NCI-H2081 treated with DMSO at 0.1 percent for 48 hours (cell line): ENCODE results near the gene PCBP3.
"Not testable (repeated sequence)": the region's sequence is repeated elsewhere in the genome, so short reads cannot be mapped to it uniquely, and the experiment has no call there.

Experiments used
- DNase-seq: peaks from one replicate; lab custom pipeline; 2025; lab: John Stamatoyannopoulos, UW

Gene PCBP3

DNA sequence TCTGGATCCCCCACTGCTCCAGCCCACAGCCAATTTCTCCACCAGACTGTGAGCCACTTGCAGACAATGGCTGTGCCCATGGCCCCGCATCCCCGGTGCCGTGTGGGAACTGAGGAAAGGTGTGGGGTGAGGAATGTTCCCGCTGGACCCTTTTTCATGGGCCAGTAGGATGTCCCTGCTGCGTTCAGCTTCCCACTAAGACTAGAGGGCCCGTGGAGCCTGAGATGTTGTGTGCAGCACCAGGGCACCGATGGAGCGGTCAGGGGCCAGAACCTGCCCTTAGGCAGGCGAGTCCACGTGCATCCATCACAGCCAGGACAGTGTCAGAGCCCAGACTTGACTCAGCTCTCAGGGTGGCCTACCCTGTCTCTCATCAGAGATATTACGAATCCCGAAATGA is 232.4 kb downstream of the PCBP3 start:
- no peak for DNase-seq

DNA sequence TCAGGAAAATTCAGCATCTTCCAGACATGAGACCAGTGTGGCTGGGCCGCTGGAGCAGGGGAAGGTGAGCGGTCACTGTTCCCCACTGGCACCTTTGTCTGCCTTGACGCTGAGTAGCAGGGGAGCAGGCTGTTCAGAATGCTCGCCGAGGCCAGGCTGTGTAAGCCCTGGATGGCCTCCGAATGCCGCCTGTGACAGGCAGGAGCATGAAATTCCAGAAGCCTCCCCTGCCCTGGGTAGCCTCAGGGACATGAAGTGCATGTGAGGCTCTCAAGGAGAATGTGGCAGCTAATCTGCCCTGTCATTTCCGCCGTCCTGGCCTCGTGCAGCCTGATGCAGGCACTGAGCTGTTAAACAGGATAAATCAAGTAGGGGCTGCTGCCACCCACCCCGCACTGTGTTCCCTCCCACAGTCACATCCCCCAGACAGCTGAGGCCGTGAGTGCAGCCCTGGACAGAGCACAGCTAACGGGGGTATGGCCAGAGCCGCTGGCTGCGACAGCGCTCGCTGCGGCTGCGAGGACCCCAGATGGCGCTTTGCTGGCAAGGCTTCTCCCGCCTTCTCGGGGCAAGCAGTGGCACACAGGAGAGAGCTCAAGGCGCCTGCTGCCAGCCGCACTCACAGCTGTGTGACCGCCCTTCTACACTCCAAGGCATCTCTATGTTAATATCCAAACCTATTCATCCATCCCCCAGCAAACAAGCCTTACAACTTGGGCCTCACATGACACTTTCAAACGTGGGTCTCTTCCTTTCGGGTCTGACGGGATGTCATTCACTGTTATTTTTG is 233.1 kb downstream of the PCBP3 start:
- DNase-seq = no peak

DNA sequence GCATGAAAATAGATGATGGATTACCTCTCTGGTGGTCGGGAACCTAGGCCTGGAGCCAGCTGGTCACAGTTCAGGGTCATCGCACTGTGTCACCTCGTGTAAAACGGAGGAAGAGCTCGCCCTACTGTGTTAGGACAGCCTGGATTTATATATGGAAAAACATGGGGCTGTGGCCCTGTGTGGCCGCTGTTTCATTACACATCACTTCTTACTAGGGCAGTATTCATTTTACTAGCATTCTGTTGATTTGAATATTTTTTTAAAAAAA is 233.6 kb downstream of the PCBP3 start:
- DNase-seq = no peak

DNA sequence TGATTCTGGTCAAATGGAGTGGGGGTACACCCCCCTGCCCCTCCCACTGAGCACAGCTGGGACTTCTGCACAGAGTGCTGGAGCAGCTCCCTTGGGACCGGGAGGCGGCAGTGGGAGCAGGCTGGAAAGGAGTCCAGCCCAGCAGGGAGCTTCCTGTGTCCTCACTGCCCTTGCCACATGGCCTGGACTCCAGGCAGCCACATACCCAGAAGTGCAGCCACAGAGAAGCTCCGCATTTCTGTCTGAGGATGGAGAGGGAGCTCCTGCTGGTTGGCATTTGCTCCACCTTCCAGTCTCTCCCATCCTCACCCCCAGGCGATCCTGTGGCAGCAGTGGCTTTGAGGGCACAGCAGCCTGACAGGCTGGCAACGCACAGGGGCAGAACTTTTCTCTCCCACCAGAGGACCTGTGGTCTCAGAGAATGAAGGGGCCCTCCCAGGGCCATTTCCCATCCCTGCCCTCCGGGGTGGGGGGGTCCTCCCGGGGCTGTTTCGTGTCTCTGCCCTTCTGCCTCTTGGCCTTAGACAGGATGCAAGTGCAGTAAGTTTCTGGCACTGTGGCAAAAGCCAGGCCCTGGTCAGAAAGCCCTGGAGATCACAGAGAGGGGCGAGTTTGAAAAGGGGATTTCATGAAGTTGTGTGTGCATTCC is 234.4 kb downstream of the PCBP3 start:
- DNase-seq = no peak

DNA sequence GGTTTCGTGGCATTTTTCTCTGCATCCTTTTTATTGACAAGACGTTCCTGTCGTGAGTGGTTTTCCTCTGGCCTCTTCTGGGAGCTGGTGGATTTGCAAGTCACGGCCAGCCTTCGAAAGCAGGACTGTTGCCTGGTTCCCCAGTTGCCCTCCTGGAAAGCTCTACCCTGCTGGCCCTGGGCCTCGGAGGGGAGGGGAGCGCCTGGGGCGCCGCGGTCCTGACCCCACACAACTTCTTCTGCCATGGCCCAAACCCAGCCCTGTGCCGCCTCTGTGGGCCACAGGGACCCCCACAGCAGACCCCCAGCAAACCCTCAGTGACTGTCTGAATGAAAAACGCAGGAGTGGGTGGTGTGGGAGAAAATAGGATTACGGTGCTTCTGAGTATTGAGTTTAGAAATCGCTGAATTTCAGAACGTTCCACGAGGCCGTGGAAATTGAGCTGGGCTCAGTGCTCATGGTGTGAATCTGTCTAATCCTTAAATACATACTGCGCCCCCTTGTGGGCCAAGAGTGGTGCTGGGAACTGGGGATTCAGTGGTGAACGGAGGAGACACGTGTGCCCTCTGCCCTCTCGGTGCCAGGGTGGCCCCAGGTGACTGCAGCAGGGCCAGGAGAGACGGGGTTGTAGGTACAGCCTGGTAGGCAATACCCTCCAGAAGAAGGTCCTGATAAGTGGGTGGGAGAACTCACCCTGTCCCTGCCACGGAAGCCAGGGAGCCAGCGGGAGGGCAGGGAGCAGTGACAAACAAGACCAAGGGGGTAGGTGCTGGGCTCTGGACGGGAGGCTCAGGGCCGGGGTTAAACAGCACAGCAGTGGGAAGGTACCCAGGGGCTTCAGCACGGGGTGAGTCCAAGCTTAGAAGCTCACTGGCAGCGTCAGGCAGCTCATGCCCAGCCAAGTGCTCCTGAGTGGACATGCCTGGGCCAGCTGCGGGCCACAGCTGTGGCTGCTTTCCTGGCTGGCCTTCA is 236.9 kb downstream of the PCBP3 start:
- no peak for DNase-seq

DNA sequence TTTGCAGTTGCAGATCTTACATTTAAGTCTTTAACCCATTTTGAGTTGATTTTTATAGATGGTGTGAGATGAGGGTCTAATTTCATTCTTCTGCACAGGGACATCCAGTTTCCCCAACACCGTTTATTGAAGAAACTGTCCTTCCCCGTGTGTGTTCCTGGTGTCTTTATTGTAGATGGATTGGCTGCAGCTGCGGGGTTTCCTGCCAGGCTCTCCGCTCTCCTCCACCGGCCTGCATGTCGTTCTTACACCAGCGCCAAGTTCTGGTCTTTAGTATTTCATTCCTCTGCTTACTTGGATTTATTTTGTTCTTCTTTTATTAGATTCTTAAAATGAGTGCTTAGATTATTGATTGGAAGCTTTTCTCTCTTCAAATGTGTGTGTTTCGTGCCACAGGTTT is 239.1 kb downstream of the PCBP3 start:
- no peak for DNase-seq

DNA sequence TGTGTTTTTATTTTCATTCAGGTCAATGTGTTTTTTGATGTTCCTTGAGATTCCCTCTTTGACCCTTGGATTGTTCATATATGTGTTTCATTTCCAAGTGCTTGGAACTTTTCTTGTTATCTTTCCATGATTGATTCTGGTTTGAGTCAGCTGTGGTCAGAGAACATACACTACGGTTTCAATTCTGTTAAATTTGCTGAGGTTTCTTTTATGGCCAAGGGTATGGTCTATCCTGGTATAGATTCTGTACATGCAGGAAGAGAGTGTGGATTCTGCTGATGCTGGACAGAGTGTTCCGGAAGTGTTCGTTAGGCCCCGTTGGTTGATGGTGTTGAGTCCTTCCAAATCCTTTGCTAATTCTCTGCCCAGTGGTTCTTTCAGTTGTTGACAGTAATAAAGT is 239.6 kb downstream of the PCBP3 start:
- no peak for DNase-seq

DNA sequence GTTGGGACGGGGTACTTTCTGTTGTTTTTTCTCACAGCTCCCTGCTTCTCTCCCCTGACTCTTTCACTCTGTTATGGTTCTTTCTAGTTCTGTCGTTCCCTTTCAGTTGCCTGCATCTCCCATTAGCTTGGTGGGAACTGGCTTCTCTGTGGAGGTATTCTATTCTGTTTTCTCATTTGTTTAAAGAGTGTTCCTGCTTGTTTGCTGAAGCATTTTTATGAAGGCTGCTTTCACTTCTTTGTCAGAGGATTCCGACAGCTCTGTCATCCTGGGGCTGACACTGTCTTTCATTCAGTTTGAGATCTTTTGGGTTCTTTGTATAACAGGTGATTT is 242.0 kb downstream of the PCBP3 start:
- no peak for DNase-seq

DNA sequence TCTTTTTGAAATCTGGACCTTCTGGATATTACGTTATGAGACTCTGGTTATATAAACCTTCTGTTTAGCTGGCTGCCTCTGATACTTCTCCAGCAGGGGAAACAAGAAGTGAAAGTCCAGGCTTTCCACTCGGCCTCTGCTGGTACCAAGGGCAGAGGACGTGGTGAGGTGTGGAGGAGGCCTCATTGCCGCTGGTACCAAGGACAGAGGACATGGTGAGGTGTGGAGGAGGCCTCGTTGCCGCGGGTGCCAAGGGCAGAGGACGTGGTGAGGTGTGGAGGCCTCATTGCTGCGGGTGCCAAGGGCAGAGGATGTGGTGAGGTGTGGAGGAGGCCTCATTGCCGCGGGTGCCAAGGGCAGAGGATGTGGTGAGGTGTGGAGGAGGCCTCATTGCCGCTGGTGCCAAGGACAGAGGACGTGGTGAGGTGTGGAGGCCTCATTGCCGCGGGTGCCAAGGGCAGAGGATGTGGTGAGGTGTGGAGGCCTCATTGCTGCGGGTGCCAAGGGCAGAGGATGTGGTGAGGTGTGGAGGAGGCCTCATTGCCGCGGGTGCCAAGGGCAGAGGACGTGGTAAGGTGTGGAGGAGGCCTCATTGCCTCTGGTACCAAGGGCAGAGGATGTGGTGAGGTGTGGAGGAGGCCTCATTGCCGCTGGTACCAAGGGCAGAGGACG is 242.5 kb downstream of the PCBP3 start:
- not testable (repeated sequence) for DNase-seq

DNA sequence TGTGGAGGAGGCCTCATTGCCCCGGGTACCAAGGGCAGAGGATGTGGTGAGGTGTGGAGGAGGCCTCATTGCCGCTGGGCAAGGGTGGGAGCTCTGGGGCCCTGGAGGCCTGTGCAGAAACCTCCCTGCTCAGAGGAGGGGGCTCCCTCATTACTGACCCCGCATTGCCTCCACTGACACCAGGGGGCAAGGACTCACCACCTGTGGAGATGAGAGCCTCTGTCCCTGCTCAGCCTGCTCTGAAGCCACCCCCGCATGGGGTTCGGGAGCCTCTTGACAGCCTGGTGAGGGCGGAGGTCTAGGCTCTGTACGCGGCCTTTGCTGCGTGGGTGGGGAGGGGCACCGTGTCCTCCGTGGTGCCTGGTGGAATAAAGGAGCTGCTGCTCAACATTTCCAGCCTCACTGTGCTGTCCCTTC is 243.1 kb downstream of the PCBP3 start:
- no peak for DNase-seq

DNA sequence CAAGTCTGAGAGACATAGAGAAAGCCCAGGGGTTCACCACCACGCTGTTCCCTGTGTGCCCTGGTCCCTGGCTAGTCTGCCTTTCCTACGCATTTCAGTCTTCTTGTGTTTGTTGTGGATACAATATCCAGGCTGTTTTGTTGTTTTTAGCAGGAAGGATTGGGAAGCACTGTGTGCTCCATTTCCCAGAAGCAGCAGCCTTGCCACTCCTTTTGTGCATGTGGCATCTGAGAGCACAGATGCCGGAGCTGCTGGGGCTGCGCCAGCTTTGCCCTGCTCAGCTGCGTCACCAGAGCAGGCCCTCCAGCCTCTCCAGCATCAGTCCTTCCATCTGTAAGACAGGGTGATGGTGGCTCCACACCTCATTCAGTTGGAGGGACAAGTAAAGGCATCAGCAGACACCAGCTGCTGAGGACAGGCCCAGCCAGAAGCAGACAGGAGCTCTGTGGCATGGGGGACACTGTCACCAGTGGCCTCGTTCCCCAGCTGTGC is 243.6 kb downstream of the PCBP3 start:
- no peak for DNase-seq

DNA sequence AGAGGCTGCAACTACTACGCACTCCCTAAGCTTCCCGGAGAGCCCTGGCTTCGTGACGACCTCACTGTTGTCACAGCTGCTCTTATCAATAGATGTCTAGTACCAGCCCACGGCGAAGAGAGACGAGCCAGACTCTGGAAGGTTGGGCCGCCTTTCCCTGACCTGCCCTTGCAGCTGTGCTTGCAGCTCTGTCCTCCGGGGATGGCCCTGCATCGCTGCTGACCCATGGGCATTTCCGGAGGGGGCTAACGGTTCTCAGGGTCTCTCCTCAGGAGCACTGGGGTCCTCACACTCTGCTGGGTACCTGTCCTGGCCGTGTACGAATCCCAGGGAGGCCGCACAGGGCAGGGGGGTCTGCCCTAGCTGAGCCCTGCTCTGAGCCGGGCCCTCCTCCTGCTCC is 244.3 kb downstream of the PCBP3 start:
- peak; percentile 1 for DNase-seq

DNA sequence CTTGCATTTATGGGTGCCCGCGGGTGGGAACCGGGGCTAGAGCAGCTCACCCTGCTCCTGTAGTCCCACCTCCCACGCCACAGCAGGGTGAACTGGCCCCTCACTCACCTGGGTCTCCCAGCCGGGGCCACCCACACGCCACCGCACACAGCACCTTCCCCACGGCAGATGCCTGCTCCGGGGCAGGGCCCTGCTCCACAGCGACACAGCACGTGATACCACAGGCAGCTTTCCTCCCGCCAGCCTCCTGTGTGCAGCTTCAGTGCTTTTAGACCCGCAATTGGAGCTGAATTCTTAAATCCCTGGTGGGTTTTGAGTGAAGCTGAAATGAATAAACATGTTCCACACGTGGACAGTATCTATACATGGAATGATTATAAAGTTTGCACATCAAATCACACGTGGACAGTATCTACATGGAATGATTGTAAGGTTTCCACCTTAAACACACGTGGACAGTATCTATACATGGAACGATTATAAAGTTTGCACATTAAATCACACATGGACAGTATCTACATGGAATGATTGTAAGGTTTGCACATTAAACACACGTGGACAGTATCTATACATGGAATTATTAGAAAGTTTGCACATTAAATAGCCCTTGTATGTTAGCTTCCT is 245.0 kb downstream of the PCBP3 start:
- DNase-seq = no peak

DNA sequence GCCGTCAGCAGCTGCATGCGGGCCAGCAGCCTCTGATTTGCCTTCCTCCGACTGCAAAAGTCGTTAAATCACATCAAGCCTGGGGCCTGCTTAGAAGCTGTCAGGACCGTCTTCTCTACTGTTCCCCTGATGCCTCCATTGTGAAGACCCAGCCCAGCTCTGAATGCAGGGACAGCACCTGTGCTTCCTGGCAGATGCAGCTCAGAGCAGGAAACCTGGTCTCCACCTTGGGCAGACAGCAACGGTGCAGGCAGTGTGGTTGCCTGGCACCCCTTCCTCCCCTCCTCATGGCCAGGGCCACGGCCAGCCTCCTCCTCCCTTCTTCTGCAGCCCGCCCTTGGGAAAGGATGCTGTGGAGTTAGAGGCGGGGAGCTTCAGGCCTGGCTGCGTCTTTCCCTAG is 245.7 kb downstream of the PCBP3 start:
- no peak for DNase-seq

DNA sequence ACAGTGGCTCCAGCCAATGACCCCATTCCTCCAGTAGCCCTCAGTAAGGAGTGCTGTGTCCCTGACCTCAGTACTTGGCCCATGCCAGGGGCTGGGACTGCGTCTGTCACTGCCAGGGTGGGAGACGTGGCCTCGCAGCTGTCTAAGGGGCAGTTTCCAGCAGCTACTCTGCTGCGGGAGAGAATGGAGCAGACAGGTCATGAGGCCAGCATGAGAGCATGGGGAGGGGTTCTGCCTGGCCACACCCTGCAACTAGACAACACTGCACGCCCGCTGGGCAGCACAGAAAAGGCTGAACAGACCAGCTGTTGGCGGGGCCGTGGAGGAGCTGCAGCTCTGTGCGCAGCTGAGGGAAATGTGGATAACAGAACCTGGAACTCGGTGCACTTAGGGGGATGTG is 246.4 kb downstream of the PCBP3 start:
- no peak for DNase-seq

DNA sequence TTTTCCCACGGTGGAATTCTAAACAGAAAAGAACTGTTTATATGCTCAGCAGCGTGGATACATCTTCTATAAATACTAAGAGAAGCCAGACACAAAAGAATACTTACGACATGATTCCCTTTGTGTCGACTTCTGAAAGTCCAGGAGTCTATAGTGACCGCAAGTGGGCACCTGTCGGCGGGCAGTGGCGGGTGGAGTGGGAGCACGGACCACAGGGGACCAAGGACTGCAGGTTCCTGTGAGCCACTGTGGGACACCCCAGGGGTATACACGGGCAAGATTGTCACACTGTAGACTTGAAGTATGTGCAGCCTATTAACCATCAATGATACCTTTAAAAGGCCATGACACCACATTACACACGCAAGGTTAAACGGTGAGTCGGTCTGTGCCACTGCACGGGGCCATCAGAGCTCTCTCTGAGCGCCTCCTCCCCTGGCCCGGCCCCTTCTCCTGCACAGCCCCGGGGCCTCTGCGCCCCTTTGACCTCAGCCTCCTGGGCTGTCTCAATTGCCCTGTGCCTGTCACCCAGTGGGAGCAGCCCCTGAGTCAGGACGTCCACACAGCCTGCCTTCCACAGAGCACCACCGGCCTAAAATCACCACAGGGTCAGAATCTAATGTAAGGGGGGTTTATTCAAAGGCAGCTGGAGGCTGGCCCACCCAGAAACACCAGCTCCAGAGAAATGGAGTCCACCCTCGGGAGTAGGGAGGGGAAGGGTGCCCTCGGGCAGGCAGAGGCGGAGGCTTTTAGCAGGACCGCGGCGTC is 248.0 kb downstream of the PCBP3 start:
- no peak for DNase-seq

DNA sequence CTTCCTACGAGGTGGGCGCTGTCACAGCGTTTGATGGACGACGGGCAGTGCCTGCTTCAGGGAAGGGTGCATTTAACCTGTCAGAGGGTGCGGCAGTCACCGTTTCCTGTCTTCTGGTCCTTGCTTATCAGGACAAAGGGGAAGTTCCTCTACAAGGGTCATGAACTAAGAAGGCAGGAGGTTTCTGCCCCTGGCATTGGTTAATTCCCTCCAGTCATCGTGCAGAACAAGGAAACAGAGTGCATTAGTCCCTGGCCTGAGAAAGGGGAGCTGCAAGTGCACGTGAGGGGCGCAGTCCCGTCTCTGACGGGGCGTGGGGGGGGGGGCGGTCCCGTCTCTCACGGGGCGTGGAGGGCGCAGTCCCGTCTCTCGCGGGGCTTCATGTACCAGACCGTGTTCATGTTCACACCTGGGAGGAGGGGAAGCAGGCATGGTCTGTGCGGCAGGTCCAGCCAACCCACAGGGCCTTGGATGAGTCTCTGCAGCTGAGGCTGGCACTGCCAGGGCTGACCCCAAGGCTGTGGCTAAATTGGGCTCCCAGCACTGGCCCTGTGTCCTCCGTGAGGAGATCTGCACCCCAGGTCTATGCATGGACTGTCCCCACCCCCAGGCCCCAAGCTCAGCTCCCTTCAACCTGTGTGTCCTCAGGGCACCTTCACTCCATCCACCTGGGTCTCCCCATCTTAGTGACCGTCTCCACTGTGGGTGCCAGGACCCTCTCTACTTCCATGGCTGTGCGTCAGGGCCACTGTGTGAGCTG is 248.8 kb downstream of the PCBP3 start:
- DNase-seq = no peak

DNA sequence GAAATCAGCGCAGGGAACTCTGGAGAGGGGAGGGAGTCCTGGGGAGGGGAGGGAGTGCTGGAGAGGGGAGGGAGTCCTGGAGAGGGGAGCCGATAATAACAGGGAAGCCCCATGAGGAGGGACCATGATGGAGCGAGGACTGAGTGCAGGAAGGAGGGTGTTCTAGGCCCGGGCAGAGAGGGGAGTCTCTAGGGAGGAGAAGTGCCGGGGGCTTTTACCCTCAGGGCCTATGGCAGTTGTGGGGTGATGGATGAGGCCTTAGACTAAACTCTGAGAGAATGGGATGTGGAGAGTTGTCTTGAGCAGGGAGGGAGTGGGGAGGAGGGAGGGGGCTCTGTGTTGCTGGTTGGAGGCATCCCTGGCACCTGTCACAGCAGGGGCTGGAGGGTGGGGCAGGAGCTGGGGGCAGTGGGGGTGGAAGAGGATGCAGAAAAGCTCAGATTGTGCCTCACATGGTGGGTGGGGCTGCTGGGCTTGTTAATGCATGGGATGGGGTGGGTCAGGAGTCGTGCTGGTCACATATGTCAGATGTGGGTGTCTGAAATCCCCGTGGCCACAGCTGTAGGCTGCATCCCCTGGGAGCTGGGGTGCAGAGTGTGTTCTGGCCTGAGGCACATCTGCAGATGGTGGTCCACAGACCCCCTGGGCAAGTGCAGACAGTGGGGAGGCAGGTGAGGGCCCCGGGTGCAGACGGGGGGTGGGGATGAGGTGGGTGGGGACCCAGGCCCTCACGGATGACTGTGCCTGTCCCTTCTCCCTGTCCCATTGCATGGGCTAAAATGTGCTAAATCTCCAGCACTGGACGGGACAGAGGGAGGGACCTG is 249.6 kb downstream of the PCBP3 start:
- DNase-seq = no peak

DNA sequence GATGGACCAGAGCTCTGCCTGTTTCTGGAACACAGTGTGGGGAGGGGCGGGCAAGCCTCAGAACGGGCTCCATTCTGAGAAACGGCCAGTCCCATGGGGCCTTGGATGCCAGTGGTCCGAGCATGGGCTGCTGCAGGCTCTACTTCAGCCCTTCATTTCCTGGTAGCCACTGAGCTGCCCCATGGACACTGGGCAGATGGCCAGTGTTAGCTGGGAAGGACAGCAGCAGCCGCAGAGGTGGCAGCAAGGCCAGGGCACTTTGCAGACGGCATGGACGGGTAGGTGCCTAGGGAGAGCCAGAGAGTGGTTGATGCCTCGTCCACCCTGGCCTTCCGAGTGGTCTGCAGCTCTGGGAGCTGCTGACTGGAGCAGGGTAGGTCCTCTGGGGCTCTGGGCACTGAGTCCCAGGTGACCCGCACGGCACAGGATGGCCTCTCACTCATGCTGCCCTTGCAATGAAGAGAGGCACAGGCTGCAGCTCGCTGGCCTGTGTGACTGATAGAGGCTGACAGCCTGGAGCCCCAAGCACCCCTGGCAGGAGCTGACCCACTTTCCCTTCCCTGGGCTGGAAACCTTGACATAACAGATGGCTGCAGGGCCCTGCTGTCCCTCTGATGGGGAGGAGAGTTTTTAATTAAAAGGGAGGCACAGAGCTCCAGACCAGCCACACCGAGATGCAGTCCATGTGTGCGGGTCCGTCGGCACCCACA is 250.4 kb downstream of the PCBP3 start:
- DNase-seq = no peak
